Esophagus muscularis mucosa (tissue), 4 donors: ENCODE measurements around the gene WASF2. TPM values are rescaled to one million over a fixed set of nuclear protein-coding genes. Genes with fewer than 3 reads are reported as not detected.
A peak's percentile ranks its signal among the peaks of the same experiment; 100 is the strongest.
"Not testable (repeated sequence)": the region's sequence is repeated elsewhere in the genome, so short reads cannot be mapped to it uniquely, and the experiment has no call there.

ENCODE experiments used
- DNase-seq: peaks from one replicate; pipeline ENCODE4 v3.0.0-alpha.2; 2017; ENCODE audit errors: extremely low spot score
- H3K27ac ChIP-seq, 4 donors: fragments of 200-600 bp; sonication (generic); replicated peaks in 1 of 4; 1 replicate in 3 of 4; 2 replicates in 1 of 4; pipeline ENCODE4 v1.5.1; 2016 to 2019; ENCODE audit warnings: mild to moderate bottlenecking in 1 of 4
- H3K27me3 ChIP-seq, 4 donors: fragments of 200-600 bp; sonication (generic); one replicate each; pipeline versions ENCODE4 v1.5.1 to v1.6.0; 2016 to 2019
- H3K36me3 ChIP-seq, 4 donors: fragments of 200-600 bp; sonication (generic); one replicate each; pipeline ENCODE4 v1.5.1; 2016 to 2019
- H3K4me1 ChIP-seq, 4 donors: fragments of 200-600 bp; sonication (generic); one replicate each; pipeline ENCODE4 v1.5.1; 2016 to 2019
- H3K4me3 ChIP-seq, 4 donors: fragments of 200-600 bp; sonication (generic); 1 replicate in 2 of 4; 2 replicates in 2 of 4; pipeline ENCODE4 v1.5.1; 2016 to 2019; ENCODE audit warnings: mild to moderate bottlenecking in 4 of 4, moderate library complexity in 1 of 4
- H3K9me3 ChIP-seq, 4 donors: fragments of 200-600 bp; sonication (generic); 1 replicate in 3 of 4; 2 replicates in 1 of 4; pipeline ENCODE4 v1.5.1; 2016 to 2019
- EP300 ChIP-seq: sonication (generic); formaldehyde crosslinking; IDR thresholded peaks from one replicate; pipeline ENCODE4 v1.6.1; 2017; ENCODE audit warnings: antibody characterized with exemption
- POLR2A ChIP-seq: fragments of 450-650 bp; IDR thresholded peaks from one replicate; pipeline ENCODE4 v1.6.1; 2017; ENCODE audit warnings: antibody characterized with exemption, moderate library complexity, mild to moderate bottlenecking, low read depth
- POLR2AphosphoS5 ChIP-seq, 2 donors: sonication (generic); formaldehyde crosslinking; IDR thresholded peaks; one replicate each; pipeline ENCODE4 v1.6.1; 2017; ENCODE audit warnings: antibody characterized with exemption in 2 of 2
- WGBS: methylation state at CpG from one replicate; pipeline ENCODE4 v1.1.5; 2018; 5-methylcytosine and 5-hydroxymethylcytosine counted together
- intact Hi-C: fragments of 100-400 bp; cut with DNase I; formaldehyde crosslinking; loops from one replicate; pipeline ENCODE4 v1.15.1; 2023
- total RNA-seq, 4 donors: library from RNA; depleted of rRNA; stranded (reverse); fragments of >200 nt; gene quantifications; one replicate each; pipeline versions ENCODE4 v1.1.0 to v1.2.1, GENCODE V29; 2016
- TF ChIP-seq, protein P1 (sequence below), 3 experiments: fragments of 200-600 bp in 2 of 3; fragments of 450-650 bp in 1 of 3; sonication (generic) in 2 of 3; IDR thresholded peaks; one replicate each; pipeline ENCODE4 v1.5.1; 2017 to 2019; ENCODE audit warnings: antibody characterized with exemption in 3 of 3, mild to moderate bottlenecking in 2 of 3, moderate library complexity in 1 of 3

Gene WASF2
- total RNA-seq, 4 donors from 2014 or later: 78.5 to 141 (median 101) TPM

DNA sequence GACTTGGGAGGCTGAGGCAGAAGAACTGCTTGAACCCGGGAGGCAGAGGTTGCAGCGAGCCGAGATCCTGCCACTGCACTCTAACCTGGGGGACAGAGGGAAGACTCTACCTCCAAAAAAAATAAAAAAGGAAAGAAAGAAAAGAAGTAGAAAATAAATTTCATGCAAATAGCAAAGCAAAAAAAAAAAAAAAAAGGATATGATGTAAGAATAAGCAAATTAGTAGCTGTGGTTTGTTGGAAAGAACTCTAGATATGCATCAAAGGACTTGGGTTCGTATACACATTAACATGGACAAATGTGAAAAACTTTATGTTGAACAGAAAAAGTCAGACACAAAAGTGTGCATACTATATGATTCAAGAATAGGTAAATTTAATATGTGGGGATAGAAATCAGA is 11.9 kb downstream of the WASF2 start:
- Histone ChIP-seq H3K4me3 (no peak overlapping the region), H3K9me3 (no peaks in the 10 kb centered on the region), H3K4me1 (peaks cover 57 to 90% (median 79%) of the 10 kb centered on the region in 4 donors), H3K36me3 (no peaks in the 10 kb centered on the region), H3K27ac (no peak overlapping the region), H3K27me3 (no peaks in the 10 kb centered on the region)
- intact Hi-C loops: loop anchor here (10.0 kb wide), 1 partner anchor 187 kb away; no protein-coding TSS in a partner anchor
- TF ChIP-seq EP300: no peak
- no peak for TF ChIP-seq POLR2A
- no peak for TF ChIP-seq POLR2AphosphoS5 (IDR thresholded peaks at IDR 0.05)
- TF ChIP-seq, protein P1, sequence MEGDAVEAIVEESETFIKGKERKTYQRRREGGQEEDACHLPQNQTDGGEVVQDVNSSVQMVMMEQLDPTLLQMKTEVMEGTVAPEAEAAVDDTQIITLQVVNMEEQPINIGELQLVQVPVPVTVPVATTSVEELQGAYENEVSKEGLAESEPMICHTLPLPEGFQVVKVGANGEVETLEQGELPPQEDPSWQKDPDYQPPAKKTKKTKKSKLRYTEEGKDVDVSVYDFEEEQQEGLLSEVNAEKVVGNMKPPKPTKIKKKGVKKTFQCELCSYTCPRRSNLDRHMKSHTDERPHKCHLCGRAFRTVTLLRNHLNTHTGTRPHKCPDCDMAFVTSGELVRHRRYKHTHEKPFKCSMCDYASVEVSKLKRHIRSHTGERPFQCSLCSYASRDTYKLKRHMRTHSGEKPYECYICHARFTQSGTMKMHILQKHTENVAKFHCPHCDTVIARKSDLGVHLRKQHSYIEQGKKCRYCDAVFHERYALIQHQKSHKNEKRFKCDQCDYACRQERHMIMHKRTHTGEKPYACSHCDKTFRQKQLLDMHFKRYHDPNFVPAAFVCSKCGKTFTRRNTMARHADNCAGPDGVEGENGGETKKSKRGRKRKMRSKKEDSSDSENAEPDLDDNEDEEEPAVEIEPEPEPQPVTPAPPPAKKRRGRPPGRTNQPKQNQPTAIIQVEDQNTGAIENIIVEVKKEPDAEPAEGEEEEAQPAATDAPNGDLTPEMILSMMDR (IDR thresholded peaks at IDR 0.05): no peak
- no peak for DNase-seq
- 91% methylated on average over 4 of the region's 4 CpGs for WGBS

DNA sequence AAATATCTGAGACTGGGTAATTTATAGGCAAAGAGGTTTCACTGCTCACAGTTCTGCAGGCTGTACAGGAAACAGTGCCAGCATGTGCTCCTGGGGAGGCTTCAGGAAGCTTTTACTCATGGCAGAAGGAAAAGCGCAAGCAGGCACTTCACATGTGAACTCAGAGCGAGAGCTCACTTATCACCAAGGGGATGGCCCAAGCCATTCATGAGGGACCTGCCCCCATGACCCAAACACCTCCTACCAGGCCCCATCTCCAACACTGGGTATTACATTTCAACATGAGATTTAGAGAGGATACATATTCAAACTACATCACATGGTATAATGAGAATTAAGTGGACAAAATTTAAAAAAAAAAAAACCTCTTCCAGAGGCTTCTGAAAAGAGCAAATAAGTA is 13.7 kb downstream of the WASF2 start:
- Histone ChIP-seq H3K27me3 (no peaks in the 10 kb centered on the region), H3K36me3 (no peaks in the 10 kb centered on the region), H3K4me1 (peaks cover 56 to 90% (median 78%) of the 10 kb centered on the region in 4 donors), H3K27ac (peak overlapping the region in 1 of 4 donors; percentile 23), H3K4me3 (no peak overlapping the region), H3K9me3 (no peaks in the 10 kb centered on the region)
- intact Hi-C loops: loop anchor here (10.0 kb wide), 1 partner anchor 189 kb away; no protein-coding TSS in a partner anchor
- TF ChIP-seq, protein P1 (IDR thresholded peaks at IDR 0.05): no peak
- TF ChIP-seq POLR2AphosphoS5 (IDR thresholded peaks at IDR 0.05) (no peak), POLR2A (no peak), EP300 (no peak)
- DNase-seq: no peak
- 90% methylated on average over 2 of the region's 2 CpGs for WGBS

DNA sequence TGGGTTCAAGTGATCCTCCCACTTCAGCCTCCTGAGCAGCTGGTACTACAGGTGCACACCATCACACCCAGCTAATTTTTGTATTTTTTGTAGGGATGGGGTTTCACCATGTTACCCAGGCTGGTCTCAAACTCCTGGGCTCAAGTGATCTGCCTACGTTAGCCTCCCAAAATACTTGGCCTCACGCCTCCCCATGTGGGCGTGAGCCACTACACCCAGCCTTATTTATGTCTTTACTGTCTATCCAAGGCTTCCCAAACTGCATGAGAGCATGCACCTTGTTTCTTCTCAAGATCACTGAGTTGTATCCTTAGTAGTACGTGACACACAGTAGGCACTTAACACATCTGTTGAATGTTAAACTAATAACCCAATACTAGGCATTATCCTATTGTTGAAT is 14.2 kb downstream of the WASF2 start:
- TF ChIP-seq POLR2AphosphoS5 (IDR thresholded peaks at IDR 0.05): no peak
- TF ChIP-seq POLR2A: no peak
- TF ChIP-seq, protein P1 (IDR thresholded peaks at IDR 0.05): no peak
- no peak for TF ChIP-seq EP300
- WGBS: 60% methylated on average over 4 of the region's 4 CpGs
- H3K9me3 ChIP-seq: no peaks in the 10 kb centered on the region
- H3K27me3 ChIP-seq: no peaks in the 10 kb centered on the region
- DNase-seq: no peak
- intact Hi-C loops: loop anchor here (10.0 kb wide), 1 partner anchor 189 kb away; no protein-coding TSS in a partner anchor
- H3K27ac ChIP-seq: no peak overlapping the region
- H3K4me3 ChIP-seq: no peak overlapping the region
- H3K4me1 ChIP-seq: peaks cover 53 to 86% (median 77%) of the 10 kb centered on the region in 4 donors
- H3K36me3 ChIP-seq: no peaks in the 10 kb centered on the region

DNA sequence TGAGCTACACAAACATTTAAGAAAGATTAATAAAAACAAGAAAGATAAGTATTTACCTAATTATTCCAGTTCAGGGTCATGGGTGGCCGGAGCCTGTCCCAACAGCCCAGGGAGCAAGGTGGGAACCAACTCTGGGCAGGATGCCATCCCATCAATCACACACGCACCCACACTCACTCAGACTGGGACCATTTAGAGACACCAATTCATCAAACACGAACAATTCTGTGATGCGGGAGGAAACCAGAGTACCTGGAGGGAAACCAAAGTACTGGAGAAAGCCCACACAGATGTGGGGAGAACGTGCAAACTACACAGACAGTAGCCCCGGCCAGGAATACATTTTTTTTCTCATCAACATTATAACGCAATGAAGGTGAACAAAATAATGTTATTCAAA is 16.2 kb downstream of the WASF2 start:
- Histone ChIP-seq H3K27ac (peak overlapping the region in 1 of 4 donors; percentile 24), H3K27me3 (no peaks in the 10 kb centered on the region), H3K36me3 (no peaks in the 10 kb centered on the region), H3K4me1 (peaks cover 56 to 92% (median 81%) of the 10 kb centered on the region in 4 donors), H3K9me3 (no peaks in the 10 kb centered on the region), H3K4me3 (no peak overlapping the region)
- TF ChIP-seq EP300 (no peak), POLR2A (no peak)
- TF ChIP-seq, protein P1 (IDR thresholded peaks at IDR 0.05): no peak
- no peak for DNase-seq
- intact Hi-C loops: loop anchor here (10.0 kb wide), 1 partner anchor 191 kb away; no protein-coding TSS in a partner anchor
- WGBS: 19% methylated on average over 7 of the region's 7 CpGs

GRCh38 chr1:27472098-27472497 is 17.9 kb downstream of the WASF2 start:
- H3K27ac ChIP-seq, DNase-seq, H3K4me3 ChIP-seq, H3K36me3 ChIP-seq, H3K27me3 ChIP-seq, H3K9me3 ChIP-seq: not testable (repeated sequence)
- peaks cover 66 to 96% (median 92%) of the 10 kb centered on the region in 4 donors for H3K4me1 ChIP-seq
- 74% methylated on average over 7 of the region's 7 CpGs for WGBS
- intact Hi-C loops: loop anchor here (10.0 kb wide), 1 partner anchor 193 kb away; no protein-coding TSS in a partner anchor
